T47D (cell line): ENCODE results near the gene TPCN2.

ENCODE experiments used
- DNase-seq, 2 experiments: peaks; one replicate each; pipeline versions ENCODE4 v3.0.0 to v3.0.0-alpha.2; 2011 to 2012; ENCODE audit warnings: low read depth in 1 of 2, low spot score in 1 of 2
- JUND ChIP-seq: IDR thresholded peaks from 2 replicates; pipeline ENCODE4 v1.6.1; 2012; ENCODE audit warnings: low read depth
- in situ Hi-C: cut with HindIII; loops from 2 replicates; pipeline ENCODE4 v1.10.0; 2016; ENCODE audit warnings: low sequenced_read_pairs, low pct_unique_long_range_greater_than_20kb

The TPCN2 gene

GRCh38 chr11:69156235-69156639 is 107.5 kb downstream of the TPCN2 start:
- in situ Hi-C loops: no loop called here
- DNase-seq: no peak
- no peak for TF ChIP-seq JUND

GRCh38 chr11:69156673-69157155 is 108.0 kb downstream of the TPCN2 start:
- in situ Hi-C loops: no loop called here
- no peak for TF ChIP-seq JUND
- no peak for DNase-seq

- no peak for TF ChIP-seq JUND
- in situ Hi-C loops: no loop called here
- no peak for DNase-seq
These were observed 108.6 kb downstream of the TPCN2 start for GRCh38 chr11:69157156-69157821.

- DNase-seq: no peak
- no peak for TF ChIP-seq JUND
- in situ Hi-C loops: no loop called here
These were observed 109.1 kb downstream of the TPCN2 start for GRCh38 chr11:69157822-69158231.

- in situ Hi-C loops: no loop called here
- no peak for TF ChIP-seq JUND
- DNase-seq: no peak
These were observed 109.8 kb downstream of the TPCN2 start for GRCh38 chr11:69158301-69159149.

- no peak for TF ChIP-seq JUND
- in situ Hi-C loops: no loop called here
- no peak for DNase-seq
These were observed 110.6 kb downstream of the TPCN2 start for GRCh38 chr11:69159150-69159852.

- in situ Hi-C loops: no loop called here
- no peak for TF ChIP-seq JUND
- no peak for DNase-seq
These were observed 111.8 kb downstream of the TPCN2 start for GRCh38 chr11:69160296-69161116.

DNA sequence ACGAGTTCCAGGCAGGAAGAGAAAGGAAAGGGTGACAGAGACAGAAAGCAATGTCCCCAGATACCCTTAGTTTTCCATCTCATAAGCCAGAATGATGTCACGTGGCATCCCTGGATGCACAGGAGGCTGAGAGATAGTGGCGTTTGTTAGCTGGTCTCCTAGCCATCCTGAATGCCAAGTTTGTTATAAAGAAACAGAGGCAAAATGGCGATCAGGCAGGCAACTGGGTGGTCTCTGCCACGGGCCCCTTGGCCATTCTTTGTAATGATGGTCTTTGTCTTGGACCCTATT is 112.3 kb downstream of the TPCN2 start:
- DNase-seq: no peak
- in situ Hi-C loops: no loop called here
- no peak for TF ChIP-seq JUND

GRCh38 chr11:69162505-69162904 is 113.8 kb downstream of the TPCN2 start:
- no peak for DNase-seq
- in situ Hi-C loops: no loop called here
- no peak for TF ChIP-seq JUND

- DNase-seq: no peak
- no peak for TF ChIP-seq JUND
- in situ Hi-C loops: no loop called here
These were observed 115.1 kb downstream of the TPCN2 start for GRCh38 chr11:69163842-69164241.

- TF ChIP-seq JUND: no peak
- no peak for DNase-seq
- in situ Hi-C loops: no loop called here
These were observed 116.1 kb downstream of the TPCN2 start for GRCh38 chr11:69164824-69165223.

DNA sequence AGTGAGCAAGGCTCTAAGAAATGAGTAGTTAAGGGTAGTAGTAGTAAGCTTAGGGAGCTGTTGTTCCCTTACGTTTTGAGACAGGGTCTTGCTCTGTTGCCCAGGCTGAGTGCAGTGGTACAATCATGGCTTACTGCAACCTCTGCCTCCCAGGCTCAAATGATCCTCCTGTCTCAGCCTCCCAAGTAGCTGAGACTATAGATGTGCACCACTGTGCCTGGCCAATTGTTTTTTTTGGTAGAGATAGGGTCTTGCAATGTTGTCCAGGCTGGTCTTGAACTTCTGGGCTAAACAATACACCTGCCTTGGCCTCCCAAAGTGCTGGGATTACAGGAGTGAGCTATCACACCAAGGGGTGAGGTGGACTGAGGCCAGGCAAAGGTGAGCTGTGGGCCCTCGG is 117.0 kb downstream of the TPCN2 start:
- in situ Hi-C loops: no loop called here
- TF ChIP-seq JUND: no peak

More for the DNA sequence above, 117.0 kb downstream of the TPCN2 start:
- DNase-seq: no peak
